HG02588 (cell line): ENCODE measurements around the gene SYNPO2.
"Not testable (repeated sequence)": the region's sequence is repeated elsewhere in the genome, so short reads cannot be mapped to it uniquely, and the experiment has no call there.

Experiments used
- ATAC-seq: cut with Tn5 transposase; IDR thresholded peaks from one replicate; pipeline ENCODE4 v1.9.1; 2021; ENCODE audit warnings: mild to moderate bottlenecking, moderate library complexity; ENCODE audit not compliant: unreplicated experiment

SYNPO2 gene

DNA sequence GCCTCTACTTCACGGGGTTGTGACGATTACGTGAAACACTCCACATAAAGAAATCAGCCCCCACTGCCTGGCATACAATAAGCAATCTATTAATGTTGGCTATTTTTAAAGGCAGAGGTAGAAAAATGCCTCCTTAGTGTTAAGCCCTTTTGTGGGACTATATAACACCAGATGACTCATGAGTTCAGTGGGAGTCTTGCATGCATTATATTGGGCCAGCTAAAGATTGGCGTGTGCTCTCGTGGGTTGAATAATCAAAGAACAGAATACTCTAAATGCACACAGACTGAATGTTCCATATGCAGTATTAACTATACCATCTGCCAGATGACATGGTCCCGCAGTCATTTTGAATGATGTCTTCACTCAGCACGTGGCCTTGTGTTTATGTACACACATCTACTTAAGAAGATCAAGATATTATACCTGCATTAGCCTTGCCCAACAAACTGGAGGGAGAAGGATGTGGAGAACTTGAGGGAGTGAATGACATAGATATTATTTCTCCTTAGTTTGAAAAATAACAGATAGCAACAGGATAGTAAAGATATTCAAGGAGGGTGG is 162.0 kb downstream of the SYNPO2 start:
- ATAC-seq: no peak

DNA sequence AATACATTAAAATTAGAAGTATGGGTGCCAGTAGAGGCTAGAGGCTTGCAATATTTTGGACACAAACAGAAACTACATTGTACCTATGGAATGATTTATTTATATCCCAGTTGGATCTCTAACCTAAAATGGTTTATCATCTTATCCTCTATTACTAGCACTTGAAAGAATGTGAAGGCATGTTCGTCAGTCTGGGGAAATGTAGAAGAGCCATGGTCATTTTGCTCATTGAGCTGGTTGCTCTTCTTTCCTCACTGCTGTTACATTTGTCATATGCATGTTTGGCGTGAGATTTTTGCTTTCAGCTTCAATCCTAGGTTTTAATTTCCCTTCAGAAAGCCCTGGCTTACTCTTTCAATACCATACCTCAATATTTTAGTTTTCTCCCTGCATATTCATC is 164.6 kb downstream of the SYNPO2 start:
- ATAC-seq: no peak

DNA sequence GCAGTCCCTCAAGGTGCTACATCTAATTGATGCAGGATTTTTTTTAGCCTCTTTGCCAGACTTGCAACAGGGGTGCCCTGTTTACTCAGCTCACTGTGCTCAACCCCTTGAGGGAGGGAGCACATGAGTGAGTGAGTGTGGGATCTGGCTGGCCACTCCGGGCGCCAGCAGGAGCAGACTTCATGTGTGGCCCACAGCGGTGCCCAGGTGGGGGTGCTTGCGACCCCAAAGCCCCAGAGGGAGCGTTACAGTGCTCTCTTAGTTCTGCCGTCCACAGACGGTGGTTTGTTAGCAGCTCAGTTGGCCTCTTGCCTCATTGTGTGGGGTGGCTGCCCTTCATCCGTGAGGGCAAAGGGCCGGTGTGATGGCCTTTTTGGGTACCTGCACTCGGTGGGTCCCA is 165.3 kb downstream of the SYNPO2 start:
- ATAC-seq: no peak

DNA sequence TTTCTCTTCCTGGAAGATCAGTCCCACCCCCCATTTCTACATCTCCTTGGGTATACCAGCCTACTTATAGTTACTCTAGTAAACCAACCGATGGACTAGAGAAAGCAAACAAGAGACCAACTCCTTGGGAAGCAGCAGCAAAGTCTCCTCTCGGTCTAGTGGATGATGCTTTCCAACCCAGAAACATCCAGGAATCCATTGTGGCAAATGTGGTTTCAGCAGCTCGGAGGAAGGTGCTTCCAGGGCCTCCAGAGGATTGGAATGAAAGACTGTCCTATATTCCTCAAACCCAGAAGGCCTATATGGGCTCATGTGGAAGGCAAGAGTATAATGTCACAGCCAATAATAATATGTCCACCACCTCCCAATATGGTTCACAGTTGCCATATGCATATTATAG is 168.8 kb downstream of the SYNPO2 start:
- ATAC-seq: no peak

DNA sequence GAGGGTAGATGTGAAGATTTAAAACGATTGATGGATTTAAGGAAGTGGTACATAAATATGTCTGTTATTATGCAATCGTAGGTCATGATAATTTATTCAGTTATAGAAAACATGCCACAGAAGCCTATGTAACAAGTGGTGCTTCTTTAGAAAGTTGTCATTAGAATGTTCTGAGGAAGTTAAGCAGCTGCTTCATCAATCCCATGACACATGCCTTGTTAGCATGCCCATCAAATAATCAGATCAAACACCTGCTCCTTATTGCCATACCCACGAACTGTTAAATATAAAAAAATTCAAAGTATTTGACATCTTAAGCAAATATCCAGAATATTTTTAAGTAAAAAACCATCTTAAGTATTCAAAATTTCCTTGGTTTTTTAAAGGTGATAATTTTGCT is 170.6 kb downstream of the SYNPO2 start:
- no peak for ATAC-seq

DNA sequence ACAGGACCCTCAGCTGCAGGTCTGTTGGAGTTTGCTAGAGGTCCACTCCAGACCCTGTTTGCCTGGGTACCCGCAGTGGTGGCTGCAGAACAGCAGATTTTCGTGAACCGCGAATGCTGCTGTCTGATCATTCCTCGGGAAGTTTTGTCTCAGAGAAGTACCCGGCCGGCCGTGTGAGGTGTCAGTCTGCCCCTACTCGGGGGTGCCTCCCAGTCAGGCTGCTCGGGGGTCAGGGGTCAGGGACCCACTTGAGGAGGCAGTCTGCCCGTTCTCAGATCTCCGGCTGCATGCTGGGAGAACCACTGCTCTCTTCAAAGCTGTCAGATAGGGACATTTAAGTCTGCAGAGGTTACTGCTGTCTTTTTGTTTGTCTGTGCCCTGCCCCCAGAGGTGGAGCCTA is 178.5 kb downstream of the SYNPO2 start:
- not testable (repeated sequence) for ATAC-seq

DNA sequence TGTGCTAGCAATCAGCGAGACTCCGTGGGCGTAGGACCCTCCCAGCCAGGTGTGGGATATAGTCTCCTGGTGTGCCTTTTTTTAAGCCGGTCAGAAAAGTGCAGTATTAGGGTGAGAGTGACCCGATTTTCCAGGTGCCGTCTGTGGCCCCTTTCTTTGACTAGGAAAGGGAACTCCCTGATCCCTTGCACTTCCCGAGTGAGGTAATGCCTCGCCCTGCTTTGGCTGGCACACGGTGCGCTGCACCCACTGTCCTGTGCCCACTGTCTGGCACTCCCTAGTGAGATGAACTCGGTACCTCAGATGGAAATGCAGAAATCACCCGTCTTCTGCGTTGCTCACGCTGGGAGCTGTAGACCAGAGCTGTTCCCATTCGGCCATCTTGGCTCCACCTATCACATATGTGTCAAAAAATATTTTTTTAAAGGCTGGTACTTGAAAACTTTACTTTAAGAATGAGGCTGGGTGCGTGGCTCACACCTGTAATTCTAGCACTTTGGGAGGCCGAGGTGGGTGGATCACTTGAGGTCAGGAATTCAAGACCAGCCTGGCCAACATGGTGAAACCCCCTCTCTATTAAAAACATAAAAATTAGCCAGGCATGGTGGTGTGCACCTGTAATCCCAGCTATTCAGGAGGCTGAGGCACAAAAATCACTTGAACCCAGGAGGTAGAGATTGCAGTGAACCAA is 179.2 kb downstream of the SYNPO2 start:
- not testable (repeated sequence) for ATAC-seq

DNA sequence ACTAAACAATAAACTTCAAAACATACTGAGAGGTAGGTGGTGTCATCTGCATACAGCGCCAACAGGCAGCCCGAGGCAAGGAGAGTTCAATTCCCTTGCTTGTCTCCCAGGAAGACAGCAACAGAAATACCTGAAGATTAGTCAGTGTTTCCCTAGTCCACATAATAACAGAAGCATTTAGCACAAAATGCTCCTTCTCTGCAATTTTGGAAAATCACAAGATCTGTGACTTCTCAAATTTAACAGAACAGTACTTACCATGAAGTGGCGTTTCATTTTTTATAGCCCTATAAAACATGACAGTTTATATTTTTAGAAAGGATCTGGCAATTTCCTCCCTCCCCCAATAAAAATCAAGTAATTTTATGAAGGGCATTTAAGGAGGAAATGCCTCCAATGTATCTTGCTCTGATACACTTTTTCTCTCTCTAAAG is 179.9 kb downstream of the SYNPO2 start:
- no peak for ATAC-seq

DNA sequence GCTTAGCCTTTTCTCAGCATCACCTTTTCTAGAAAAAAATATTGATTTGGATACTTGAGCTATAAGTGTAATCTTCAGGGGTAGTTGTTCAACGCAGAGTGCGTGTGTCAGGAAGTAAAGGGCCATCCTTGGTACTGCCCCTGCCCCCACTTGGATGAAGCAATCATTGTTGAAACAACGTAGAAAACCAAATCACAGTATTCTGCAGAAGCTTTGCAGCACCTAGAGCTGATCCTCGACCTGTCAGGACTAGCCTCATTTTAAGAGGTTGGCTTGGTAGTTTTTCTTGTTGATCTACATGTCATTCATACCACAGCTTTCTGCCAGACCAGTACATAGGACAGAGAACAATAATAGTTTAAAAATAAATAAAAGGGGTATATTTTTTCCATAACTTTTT is 181.6 kb downstream of the SYNPO2 start:
- no peak for ATAC-seq

DNA sequence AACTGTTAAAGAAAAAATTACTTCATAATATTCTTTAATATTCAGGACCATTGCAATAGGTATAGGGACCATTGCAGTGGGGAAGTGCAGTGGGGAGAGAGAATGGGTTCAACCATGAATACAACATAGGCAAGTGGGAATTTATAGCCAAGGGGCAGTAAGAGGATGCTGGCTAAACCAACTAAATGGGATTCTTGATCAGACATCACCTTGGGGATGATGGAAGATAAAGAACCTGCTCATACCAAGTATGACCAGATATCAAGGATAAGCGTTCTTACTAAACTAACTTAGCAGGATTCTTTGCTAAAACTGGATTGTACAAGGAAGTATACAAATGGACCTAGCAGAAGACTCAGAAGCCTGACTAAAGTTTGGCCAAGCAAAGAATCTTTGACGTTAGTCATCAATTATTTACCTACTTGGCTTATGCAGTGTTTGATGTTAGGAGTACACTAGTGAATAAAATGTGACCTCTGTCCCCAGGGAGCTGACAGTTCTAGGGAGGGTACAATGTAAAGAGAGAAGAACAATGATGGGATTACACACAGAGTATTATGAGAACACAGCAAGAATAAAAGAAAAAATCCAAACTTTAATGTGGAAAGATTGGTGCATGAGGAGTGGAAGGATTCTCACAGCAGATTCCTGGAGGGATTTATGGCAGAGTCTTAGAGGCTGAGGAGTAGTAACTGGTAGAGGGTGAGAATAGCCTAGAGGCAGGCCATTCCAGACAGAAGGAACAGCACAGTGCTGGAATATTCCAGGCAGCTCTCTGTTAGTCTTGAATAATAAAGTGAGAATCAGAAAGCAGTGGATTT is 192.3 kb downstream of the SYNPO2 start:
- no peak for ATAC-seq

DNA sequence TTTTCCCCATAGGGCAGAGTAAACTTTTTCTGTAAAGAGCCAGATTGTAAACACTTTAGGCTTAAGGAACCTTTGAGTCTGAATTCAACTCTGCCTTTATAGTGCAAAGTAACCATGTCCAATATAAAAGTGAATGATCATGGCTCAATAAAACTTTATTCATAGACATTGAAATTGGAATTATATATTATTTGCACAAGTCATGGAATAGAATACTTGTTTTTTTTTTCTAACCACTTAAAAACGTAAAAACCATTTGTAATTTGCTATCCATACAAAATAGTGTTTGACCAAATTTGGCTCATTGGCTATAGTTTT is 192.8 kb downstream of the SYNPO2 start:
- ATAC-seq: no peak

DNA sequence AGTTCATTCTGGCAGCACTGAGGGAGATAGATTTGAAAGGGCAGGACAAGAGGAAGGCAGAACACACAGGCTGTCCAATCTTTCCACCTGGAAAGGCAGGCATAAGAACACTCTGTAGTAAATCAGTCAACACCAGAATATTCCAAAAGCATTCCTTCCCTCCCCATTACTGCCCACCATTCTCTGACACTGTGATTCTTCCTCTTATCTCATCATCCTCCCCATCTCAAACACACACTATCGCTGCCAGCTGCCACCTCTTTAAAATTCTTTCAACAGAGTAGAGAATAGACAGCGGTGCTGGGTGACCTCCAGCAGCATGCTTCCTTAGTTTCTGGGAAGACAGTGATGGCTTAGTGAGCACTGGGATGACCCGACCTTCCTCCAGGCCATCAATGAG is 193.3 kb downstream of the SYNPO2 start:
- no peak for ATAC-seq

DNA sequence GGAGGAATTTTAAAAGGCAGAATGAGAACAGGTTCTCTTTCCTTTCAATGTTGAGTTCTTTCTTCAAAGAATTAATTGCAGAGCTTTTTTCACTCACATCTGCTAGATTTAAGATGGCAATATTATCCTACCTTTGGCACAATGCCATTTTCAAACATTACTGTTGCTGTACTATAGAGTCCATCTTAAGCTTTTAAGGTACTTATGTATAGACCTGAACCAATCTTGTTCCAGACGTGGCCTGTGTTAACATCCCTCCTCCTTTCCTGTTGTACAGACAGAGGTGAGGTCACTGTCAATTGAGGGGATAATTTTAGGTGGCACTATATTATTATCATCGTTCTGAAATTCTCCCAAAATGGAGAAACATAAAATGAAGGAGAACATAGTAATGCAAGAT is 194.0 kb downstream of the SYNPO2 start:
- no peak for ATAC-seq

DNA sequence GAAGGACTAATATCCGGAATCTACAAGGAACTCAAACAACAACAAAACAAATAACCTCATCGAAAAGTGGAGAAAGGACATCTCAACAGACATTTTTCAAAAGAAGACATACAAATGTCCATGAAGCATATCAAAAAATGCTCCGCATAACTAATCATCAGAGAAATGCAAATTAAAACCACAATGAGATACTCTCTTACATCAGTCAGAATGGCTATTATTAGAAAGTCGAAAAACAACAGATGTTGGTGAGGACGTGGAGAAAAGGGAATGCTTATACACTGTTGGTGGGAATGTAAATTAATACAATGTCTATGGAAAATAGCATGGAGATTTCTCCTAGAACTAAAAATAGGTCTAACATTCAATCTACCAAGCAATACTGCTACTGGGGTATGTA is 195.9 kb downstream of the SYNPO2 start:
- ATAC-seq: no peak

DNA sequence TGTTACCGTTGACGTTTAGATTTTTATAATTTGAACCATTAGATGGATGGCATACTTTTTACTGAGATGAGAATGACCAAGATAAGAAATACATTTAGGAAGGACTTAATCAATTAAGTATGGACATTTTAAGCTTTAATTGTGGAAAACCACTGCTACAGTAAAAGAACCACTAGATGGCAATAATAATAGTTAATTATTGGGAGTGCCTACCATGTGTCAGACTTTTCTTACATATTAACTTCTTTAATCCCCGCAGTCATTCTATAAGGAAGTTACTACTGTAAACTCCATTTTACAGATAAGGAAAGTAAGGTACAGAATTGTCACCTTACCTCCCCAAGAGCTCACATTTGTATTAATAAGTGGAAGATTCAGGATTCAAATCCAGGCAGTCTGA is 198.5 kb downstream of the SYNPO2 start:
- no peak for ATAC-seq

DNA sequence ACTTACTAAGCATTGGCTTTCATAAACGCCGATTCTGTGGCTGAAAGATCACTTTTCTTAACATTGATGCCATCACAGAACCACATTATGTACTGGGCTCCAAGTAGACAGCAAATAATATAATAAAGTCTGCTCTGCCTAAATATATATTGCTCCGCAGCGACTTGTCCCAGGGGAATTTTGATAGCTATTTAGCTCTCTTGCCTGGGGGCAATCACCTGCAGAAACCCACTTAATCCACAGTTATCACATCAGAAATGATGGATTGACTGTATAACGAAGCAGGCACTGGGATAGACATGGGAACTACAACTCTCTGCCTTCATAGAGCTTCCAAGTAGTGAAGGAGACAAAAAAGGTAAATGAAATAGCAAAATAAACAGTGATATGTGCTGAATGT is 199.0 kb downstream of the SYNPO2 start:
- no peak for ATAC-seq

DNA sequence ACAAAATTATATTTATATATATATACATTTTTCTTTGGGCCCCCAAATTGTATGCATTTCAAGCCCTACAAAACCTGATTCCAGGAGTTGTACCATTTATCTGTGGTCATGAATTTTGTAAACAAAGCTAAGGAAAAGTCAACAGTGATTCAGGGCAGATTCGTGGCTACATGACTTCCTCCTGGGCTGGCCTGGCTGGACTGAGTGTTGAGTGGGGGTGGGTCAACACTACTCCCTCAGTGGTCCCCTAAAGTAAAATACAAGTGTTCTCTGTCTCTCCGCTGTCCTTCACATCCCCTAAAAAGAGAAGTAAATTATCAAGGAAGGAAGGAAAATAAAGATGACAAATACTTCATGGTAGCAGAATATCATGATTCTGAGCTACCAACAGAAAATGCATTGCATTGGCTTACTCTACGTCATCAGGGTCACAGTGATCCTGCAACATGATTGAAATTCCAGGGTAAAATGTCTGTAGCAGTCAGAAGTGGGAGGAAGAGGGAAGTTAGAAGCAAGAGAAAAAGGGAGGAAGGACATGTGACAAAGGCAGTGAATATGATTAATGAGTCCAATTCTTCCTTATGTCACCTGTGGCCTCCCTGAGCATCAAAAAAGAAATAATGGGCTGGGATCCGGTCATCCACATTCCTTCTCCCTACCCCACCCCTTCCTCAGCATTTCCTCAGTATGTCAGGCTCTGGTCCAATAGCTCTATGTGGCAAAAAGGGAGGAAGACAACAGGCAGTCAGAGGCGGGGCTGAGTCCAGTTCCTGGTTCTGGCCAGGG is 204.6 kb downstream of the SYNPO2 start:
- no peak for ATAC-seq

DNA sequence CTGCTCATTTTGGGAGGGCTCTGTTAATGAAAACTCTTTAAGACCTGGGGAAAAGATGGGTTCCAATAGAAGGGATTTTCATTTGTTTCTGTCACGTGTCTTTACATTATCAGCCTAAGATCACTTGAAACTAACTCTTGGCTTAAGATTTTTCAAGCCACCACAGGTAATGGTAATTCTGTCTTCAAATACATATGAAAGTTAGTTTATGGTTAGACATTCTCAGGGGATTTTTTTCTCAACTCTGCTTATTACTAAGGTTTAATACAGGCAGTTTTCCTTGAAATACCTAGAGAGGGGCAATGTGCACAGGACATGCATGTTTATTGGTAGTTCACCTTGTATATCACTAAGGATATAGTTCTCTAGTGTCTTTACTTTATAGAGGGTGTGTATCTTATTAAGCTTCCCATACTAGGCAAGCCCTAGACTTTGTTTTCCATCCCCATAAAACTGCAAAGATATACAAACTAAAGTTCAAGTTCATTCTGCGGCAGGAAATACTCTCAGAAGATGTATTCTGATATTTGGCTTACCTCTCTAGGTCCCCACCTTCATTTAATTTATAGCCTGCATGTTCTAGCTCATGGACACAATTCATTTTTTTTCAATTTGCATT is 208.7 kb downstream of the SYNPO2 start:
- ATAC-seq: no peak

DNA sequence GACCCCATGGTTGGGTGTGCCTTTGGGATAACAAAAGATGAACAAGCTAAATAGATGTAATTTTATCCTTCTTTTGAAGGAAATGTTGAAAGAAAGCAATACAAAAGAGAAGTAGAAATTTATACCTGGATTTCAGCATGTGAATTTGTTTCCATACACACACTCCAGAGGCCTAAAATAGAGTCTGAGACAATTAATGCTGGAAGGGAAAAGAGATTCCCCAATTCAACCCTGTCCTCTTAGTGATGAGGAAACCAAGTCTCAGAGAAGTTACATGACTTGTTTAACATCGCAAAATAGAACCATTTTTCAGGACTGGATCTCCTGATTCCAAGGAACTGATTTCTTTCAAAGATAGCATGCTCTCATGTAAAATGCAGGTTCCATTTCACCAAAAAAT is 209.7 kb downstream of the SYNPO2 start:
- ATAC-seq: no peak

DNA sequence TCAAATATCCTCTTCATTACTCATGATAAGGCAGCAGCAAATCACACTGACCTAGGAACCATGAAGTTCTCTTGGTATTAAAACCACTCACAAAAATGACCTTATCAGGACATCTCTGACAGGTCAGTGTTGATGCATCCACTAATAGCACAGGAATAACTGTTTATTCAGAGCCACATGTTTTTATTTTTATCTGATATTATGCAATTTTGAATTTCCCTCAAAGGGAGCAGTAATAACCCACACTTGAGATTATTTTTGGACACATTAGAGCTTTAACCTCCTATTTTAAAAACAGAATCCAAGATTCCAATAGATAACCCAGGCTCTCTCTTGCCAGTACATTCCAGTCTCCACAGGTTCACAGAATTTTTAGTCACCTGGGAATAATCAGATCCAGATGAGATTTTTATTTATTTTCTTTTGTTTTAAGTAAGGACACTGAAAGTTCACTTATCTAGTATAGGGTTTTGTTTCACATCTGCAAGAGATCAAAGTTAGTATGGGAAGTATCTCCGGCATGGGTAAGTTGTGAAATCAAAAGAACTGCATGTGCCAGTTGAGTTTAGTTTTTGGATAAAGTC is 210.7 kb downstream of the SYNPO2 start:
- no peak for ATAC-seq

DNA sequence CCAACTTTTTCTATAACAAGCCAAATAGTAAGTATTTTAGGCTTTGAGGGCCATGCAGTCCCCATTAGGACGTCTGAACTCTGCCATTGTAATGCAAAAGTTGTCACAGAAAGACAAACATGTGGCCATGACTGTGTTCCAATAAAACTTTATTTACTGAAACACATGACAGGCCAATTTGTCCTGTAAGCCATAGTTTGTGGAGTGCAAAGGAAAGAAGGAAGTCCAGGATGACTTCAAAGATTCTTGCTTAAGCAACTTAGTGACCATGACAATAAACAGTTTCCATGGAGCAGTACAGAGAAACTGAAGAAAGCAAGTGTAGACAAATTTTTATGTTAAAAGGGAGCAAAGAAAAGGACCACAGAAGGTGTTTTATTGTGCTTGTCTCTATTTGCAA is 212.0 kb downstream of the SYNPO2 start:
- no peak for ATAC-seq
